ENCODE measurements around the gene TTC23L. TPM values are rescaled to one million over a fixed set of nuclear protein-coding genes. Genes with fewer than 3 reads are reported as not detected.

TTC23L gene
- polyA plus RNA-seq, 3 donors: 0.07 TPM; not detected in 2

- 91 to 100% (median 92%) methylated on average over 1 of the region's 1 CpG for WGBS, 3 donors
- H3K27ac ChIP-seq (ENCODE audit: low read depth, low read length): no peak overlapping the region
Observed at GRCh38 chr5:34857894-34858293, 18.9 kb downstream of the TTC23L start.

- no peak overlapping the region for H3K27ac ChIP-seq (ENCODE audit: low read depth, low read length)
Observed at GRCh38 chr5:34858790-34859189, 19.8 kb downstream of the TTC23L start.

GRCh38 chr5:34859253-34859652 is 20.3 kb downstream of the TTC23L start:
- no peak overlapping the region for H3K27ac ChIP-seq (ENCODE audit: low read depth, low read length)
- 57 to 75% (median 66%) methylated on average over 5 of the region's 5 CpGs for WGBS, 3 donors

More at GRCh38 chr5:34858790-34859189, 19.8 kb downstream of the TTC23L start:
- 55 to 73% (median 71%) methylated on average over 2 of the region's 2 CpGs for WGBS, 3 donors

- WGBS, 3 donors: 30 to 65% (median 41%) methylated on average over 3 of the region's 3 CpGs
- no peak overlapping the region for H3K27ac ChIP-seq (ENCODE audit: low read depth, low read length)
Observed at GRCh38 chr5:34863946-34864345, 25.0 kb downstream of the TTC23L start.

- WGBS, 3 donors: 82 to 95% (median 88%) methylated on average over 2 of the region's 2 CpGs
- H3K27ac ChIP-seq (ENCODE audit: low read depth, low read length): no peak overlapping the region
Observed at GRCh38 chr5:34865091-34865490, 26.1 kb downstream of the TTC23L start.

GRCh38 chr5:34866989-34867471 is 28.1 kb downstream of the TTC23L start:
- no peak overlapping the region for H3K27ac ChIP-seq (ENCODE audit: low read depth, low read length)
- 77 to 79% (median 78%) methylated on average over 3 of the region's 3 CpGs for WGBS, 3 donors

GRCh38 chr5:34867660-34868059 is 28.7 kb downstream of the TTC23L start:
- WGBS, 3 donors: 86 to 94% (median 90%) methylated on average over 3 of the region's 3 CpGs
- H3K27ac ChIP-seq (ENCODE audit: low read depth, low read length): no peak overlapping the region

- H3K27ac ChIP-seq (ENCODE audit: low read depth, low read length): no peak overlapping the region
- 96 to 100% (median 96%) methylated on average over 1 of the region's 1 CpG for WGBS, 3 donors
Observed at GRCh38 chr5:34868791-34869190, 29.8 kb downstream of the TTC23L start.

GRCh38 chr5:34869256-34869655 is 30.3 kb downstream of the TTC23L start:
- no peak overlapping the region for H3K27ac ChIP-seq (ENCODE audit: low read depth, low read length)
- WGBS, 3 donors: 58 to 88% (median 88%) methylated on average over 1 of the region's 1 CpG

- WGBS, 3 donors: 93 to 95% (median 94%) methylated on average over 2 of the region's 2 CpGs
Observed at GRCh38 chr5:34870382-34870781, 31.4 kb downstream of the TTC23L start.

GRCh38 chr5:34876275-34876674 is 37.3 kb downstream of the TTC23L start:
- no peak overlapping the region for H3K27ac ChIP-seq (ENCODE audit: low read depth, low read length)

More at GRCh38 chr5:34870382-34870781, 31.4 kb downstream of the TTC23L start:
- no peak overlapping the region for H3K27ac ChIP-seq (ENCODE audit: low read depth, low read length)

- no peak overlapping the region for H3K27ac ChIP-seq (ENCODE audit: low read depth, low read length)
Observed at GRCh38 chr5:34881246-34881645, 42.3 kb downstream of the TTC23L start.

- no peak overlapping the region for H3K27ac ChIP-seq (ENCODE audit: low read depth, low read length)
- WGBS, 3 donors: 88 to 91% (median 89%) methylated on average over 3 of the region's 3 CpGs
Observed at GRCh38 chr5:34886392-34887119, 47.6 kb downstream of the TTC23L start.

- 94 to 100% (median 95%) methylated on average over 1 of the region's 1 CpG for WGBS, 3 donors
- H3K27ac ChIP-seq (ENCODE audit: low read depth, low read length): no peak overlapping the region
Observed at GRCh38 chr5:34889394-34889793, 50.4 kb downstream of the TTC23L start.

- WGBS, 3 donors: 64 to 73% (median 71%) methylated on average over 5 of the region's 5 CpGs
- no peak overlapping the region for H3K27ac ChIP-seq (ENCODE audit: low read depth, low read length)
Observed at GRCh38 chr5:34891981-34892380, 53.0 kb downstream of the TTC23L start.

- 85 to 93% (median 88%) methylated on average over 6 of the region's 6 CpGs for WGBS, 3 donors
- no peak overlapping the region for H3K27ac ChIP-seq (ENCODE audit: low read depth, low read length)
Observed at GRCh38 chr5:34892414-34892813, 53.5 kb downstream of the TTC23L start.

GRCh38 chr5:34894716-34895115 is 55.8 kb downstream of the TTC23L start:
- WGBS, 3 donors: 93 to 100% (median 97%) methylated on average over 1 of the region's 1 CpG
- H3K27ac ChIP-seq (ENCODE audit: low read depth, low read length): no peak overlapping the region

- 69 to 94% (median 92%) methylated on average over 2 of the region's 2 CpGs for WGBS, 3 donors
Observed at GRCh38 chr5:34895641-34896419, 56.9 kb downstream of the TTC23L start.

GRCh38 chr5:34897646-34898045 is 58.7 kb downstream of the TTC23L start:
- no peak overlapping the region for H3K27ac ChIP-seq (ENCODE audit: low read depth, low read length)

More at GRCh38 chr5:34895641-34896419, 56.9 kb downstream of the TTC23L start:
- H3K27ac ChIP-seq (ENCODE audit: low read depth, low read length): no peak overlapping the region

Measured in adipose tissue (tissue), 3 donors.